HepG2 (cell line): ENCODE results near the gene ARHGAP29. TPM values are rescaled to one million over a fixed set of nuclear protein-coding genes. Genes with fewer than 3 reads are reported as not detected.

ENCODE experiments used
- DMAP1 ChIP-seq: IDR thresholded peaks from 2 replicates; pipeline ENCODE4 v1.6.1; 2016
- ELF4 ChIP-seq: sonication (generic); formaldehyde crosslinking; IDR thresholded peaks from 2 replicates; pipeline ENCODE4 v1.5.0; 2020; ENCODE audit warnings: missing genetic modification reagents, mild to moderate bottlenecking, moderate library complexity, borderline replicate concordance
- ESRRA ChIP-seq: sonication (generic); formaldehyde crosslinking; IDR thresholded peaks from 2 replicates; pipeline ENCODE4 v1.5.1; 2020; ENCODE audit warnings: mild to moderate bottlenecking, low read depth, missing genetic modification reagents
- HNF1A ChIP-seq, 2 experiments: sonication (generic) in 1 of 2; formaldehyde crosslinking in 1 of 2; IDR thresholded peaks; 2 replicates each; pipeline versions ENCODE4 v1.4.0 to v1.6.1; 2016 to 2020; ENCODE audit warnings: borderline replicate concordance in 1 of 2, low read depth in 1 of 2, mild to moderate bottlenecking in 1 of 2, missing genetic modification reagents in 1 of 2
- MLXIP ChIP-seq: sonication (generic); formaldehyde crosslinking; IDR thresholded peaks from 2 replicates; pipeline ENCODE4 v1.9.0; 2021; ENCODE audit warnings: missing genetic modification reagents, borderline replicate concordance
- ONECUT2 ChIP-seq: sonication (generic); formaldehyde crosslinking; IDR thresholded peaks from 2 replicates; pipeline ENCODE4 v1.4.0; 2020; ENCODE audit warnings: missing genetic modification reagents
- PLRG1 ChIP-seq: fragments of 450-650 bp; conservative IDR thresholded peaks from 2 replicates; pipeline ENCODE4 v1.6.1; 2016
- POGZ ChIP-seq: sonication (generic); formaldehyde crosslinking; IDR thresholded peaks from 2 replicates; pipeline ENCODE4 v1.4.0; 2020; ENCODE audit warnings: mild to moderate bottlenecking, missing genetic modification reagents
- RAD51 ChIP-seq: fragments of 450-650 bp; IDR thresholded peaks from 2 replicates; pipeline ENCODE4 v1.6.1; 2016; ENCODE audit warnings: borderline replicate concordance
- SP5 ChIP-seq: IDR thresholded peaks from 2 replicates; pipeline ENCODE4 v1.6.1; 2016; ENCODE audit warnings: low read depth, borderline replicate concordance
- TSC22D2 ChIP-seq: sonication (generic); formaldehyde crosslinking; IDR thresholded peaks from 2 replicates; pipeline ENCODE4 v1.5.1; 2020; ENCODE audit warnings: missing genetic modification reagents, mild to moderate bottlenecking, borderline replicate concordance
- ZNF143 ChIP-seq: sonication (generic); formaldehyde crosslinking; IDR thresholded peaks from 2 replicates; pipeline ENCODE4 v1.4.0; 2020; ENCODE audit warnings: missing genetic modification reagents
- ZNF354B ChIP-seq: sonication (generic); formaldehyde crosslinking; IDR thresholded peaks from 2 replicates; pipeline ENCODE4 v1.8.0; 2022; ENCODE audit warnings: mild to moderate bottlenecking, missing genetic modification reagents
- ZNF878 ChIP-seq: sonication (generic); formaldehyde crosslinking; IDR thresholded peaks from 2 replicates; pipeline ENCODE4 v1.8.1; 2023; ENCODE audit warnings: mild to moderate bottlenecking, missing genetic modification reagents, moderate library complexity
- polyA plus RNA-seq, 8 experiments: library from polyadenylated mRNA; depleted of rRNA in 3 of 8; stranded (reverse) in 7 of 8; unstranded in 1 of 8; fragments of >200 nt; fragmentation: Illumina TruSeq in 4 of 8; extraction: Trizol in 4 of 8; gene quantifications; 2 replicates each; pipeline versions ENCODE4 v1.2.1 to v1.2.3, GENCODE V29; 2011 to 2016; ENCODE audit warnings: low read depth in 4 of 8, missing spikeins in 1 of 8, mixed read lengths in 1 of 8; ENCODE audit not compliant: insufficient read depth in 1 of 8
- total RNA-seq, 5 experiments: library from RNA; depleted of rRNA; stranded (reverse); fragments of >200 nt; fragmentation: Illumina TruSeq; extraction: Trizol; gene quantifications; 2 replicates each; pipeline ENCODE4 v1.2.3, GENCODE V29; 2016; ENCODE audit warnings: low read depth in 1 of 5
- TF ChIP-seq, protein P1 (sequence below): sonication (generic); formaldehyde crosslinking; IDR thresholded peaks from 2 replicates; pipeline ENCODE4 v1.9.0; 2021; ENCODE audit warnings: mild to moderate bottlenecking, missing genetic modification reagents

The ARHGAP29 gene
- total and polyA plus RNA-seq, 2 of the 13 experiments (the other 11 are each of a cell fraction or from before 2014, with no cell fraction given) = 12.8 to 18.3 TPM

- TF ChIP-seq HNF1A (IDR thresholded peaks at IDR 0.05; ENCODE audit: low read depth) (no peak), HNF1A (CRISPR knock-in tag; IDR thresholded peaks at IDR 0.05; ENCODE audit: borderline replicate concordance) (no peak), ESRRA (CRISPR knock-in tag) (no peak), ELF4 (CRISPR knock-in tag) (no peak), TSC22D2 (CRISPR knock-in tag) (no peak), RAD51 (no peak), POGZ (CRISPR knock-in tag) (no peak), PLRG1 (no peak), SP5 (peak; percentile 71), ZNF354B (no peak), MLXIP (CRISPR knock-in tag) (no peak), ONECUT2 (no peak), DMAP1 (CRISPR knock-in tag) (no peak), ZNF143 (CRISPR knock-in tag) (no peak), ZNF878 (CRISPR knock-in tag) (no peak)
- TF ChIP-seq, protein P1, sequence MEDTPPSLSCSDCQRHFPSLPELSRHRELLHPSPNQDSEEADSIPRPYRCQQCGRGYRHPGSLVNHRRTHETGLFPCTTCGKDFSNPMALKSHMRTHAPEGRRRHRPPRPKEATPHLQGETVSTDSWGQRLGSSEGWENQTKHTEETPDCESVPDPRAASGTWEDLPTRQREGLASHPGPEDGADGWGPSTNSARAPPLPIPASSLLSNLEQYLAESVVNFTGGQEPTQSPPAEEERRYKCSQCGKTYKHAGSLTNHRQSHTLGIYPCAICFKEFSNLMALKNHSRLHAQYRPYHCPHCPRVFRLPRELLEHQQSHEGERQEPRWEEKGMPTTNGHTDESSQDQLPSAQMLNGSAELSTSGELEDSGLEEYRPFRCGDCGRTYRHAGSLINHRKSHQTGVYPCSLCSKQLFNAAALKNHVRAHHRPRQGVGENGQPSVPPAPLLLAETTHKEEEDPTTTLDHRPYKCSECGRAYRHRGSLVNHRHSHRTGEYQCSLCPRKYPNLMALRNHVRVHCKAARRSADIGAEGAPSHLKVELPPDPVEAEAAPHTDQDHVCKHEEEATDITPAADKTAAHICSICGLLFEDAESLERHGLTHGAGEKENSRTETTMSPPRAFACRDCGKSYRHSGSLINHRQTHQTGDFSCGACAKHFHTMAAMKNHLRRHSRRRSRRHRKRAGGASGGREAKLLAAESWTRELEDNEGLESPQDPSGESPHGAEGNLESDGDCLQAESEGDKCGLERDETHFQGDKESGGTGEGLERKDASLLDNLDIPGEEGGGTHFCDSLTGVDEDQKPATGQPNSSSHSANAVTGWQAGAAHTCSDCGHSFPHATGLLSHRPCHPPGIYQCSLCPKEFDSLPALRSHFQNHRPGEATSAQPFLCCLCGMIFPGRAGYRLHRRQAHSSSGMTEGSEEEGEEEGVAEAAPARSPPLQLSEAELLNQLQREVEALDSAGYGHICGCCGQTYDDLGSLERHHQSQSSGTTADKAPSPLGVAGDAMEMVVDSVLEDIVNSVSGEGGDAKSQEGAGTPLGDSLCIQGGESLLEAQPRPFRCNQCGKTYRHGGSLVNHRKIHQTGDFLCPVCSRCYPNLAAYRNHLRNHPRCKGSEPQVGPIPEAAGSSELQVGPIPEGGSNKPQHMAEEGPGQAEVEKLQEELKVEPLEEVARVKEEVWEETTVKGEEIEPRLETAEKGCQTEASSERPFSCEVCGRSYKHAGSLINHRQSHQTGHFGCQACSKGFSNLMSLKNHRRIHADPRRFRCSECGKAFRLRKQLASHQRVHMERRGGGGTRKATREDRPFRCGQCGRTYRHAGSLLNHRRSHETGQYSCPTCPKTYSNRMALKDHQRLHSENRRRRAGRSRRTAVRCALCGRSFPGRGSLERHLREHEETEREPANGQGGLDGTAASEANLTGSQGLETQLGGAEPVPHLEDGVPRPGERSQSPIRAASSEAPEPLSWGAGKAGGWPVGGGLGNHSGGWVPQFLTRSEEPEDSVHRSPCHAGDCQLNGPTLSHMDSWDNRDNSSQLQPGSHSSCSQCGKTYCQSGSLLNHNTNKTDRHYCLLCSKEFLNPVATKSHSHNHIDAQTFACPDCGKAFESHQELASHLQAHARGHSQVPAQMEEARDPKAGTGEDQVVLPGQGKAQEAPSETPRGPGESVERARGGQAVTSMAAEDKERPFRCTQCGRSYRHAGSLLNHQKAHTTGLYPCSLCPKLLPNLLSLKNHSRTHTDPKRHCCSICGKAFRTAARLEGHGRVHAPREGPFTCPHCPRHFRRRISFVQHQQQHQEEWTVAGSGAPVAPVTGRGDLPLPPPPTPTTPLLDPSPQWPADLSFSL = no peak
These were observed 10.0 kb upstream of the ARHGAP29 start (continued) for GRCh38 chr1:94247138-94248094.
